Measurements from ENCODE around the gene PPP1R9A.

Gene PPP1R9A

DNA sequence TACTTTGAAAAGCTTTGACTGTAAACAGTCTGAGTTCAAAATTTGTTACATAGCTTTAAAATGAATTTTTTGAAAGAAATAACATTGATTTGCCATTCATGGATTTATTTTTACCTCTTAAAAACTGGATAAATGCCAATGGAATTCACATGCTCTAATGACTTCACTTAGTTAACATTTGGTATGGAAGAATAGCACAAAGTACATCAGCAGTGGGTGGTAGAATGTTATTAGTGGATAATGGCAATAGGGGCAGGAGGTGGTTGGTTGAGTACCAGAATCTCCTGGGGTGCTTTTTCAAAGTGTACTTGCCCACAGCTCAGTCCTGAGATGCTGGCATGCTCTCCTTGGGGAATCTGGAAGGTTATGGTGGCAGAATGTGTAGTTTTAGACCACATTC is 4.7 kb downstream of the PPP1R9A start:
- no peak overlapping the region for H3K27ac ChIP-seq (ENCODE audit: low read length)
- peaks cover 0 to 3% of the 10 kb centered on the region in 2 donors for H3K36me3 ChIP-seq (ENCODE audit: control insufficient read depth in 2 of 2, insufficient read depth in 2 of 2, low read length in 2 of 2)
- no peaks in the 10 kb centered on the region for H3K4me1 ChIP-seq (ENCODE audit: control insufficient read depth, insufficient read depth, low read length)
- H3K27me3 ChIP-seq (ENCODE audit: control insufficient read depth in 1 of 2, insufficient read depth in 2 of 2, low read length in 2 of 2): no peaks in the 10 kb centered on the region
- H3K9me3 ChIP-seq (ENCODE audit: control insufficient read depth in 2 of 2, low read length in 2 of 2): no peaks in the 10 kb centered on the region
- H3K4me3 ChIP-seq (ENCODE audit: low read length in 2 of 2): no peak overlapping the region
- H3K9ac ChIP-seq (ENCODE audit: low read length in 2 of 2): no peak overlapping the region

DNA sequence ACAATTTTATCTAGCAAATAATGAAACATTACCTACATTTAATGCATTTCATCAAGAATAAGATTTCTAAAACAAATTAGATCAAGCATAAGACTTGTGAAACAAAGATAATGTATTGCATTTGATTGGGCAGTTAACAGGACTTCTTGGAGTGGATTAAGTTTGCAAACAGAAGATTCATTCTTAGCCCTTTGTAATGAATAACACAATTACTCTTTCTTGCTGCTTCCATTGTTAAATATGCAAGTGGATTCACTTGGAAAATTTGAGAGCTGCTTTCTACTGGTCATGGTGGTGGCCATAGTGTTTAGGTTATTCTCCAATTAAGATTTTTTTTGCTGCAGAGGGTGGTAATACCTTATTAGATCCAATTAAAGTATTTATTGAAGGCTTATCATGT is 6.0 kb downstream of the PPP1R9A start:
- Histone ChIP-seq H3K27me3 (ENCODE audit: control insufficient read depth in 1 of 2, insufficient read depth in 2 of 2, low read length in 2 of 2) (no peaks in the 10 kb centered on the region), H3K4me1 (ENCODE audit: control insufficient read depth, insufficient read depth, low read length) (no peaks in the 10 kb centered on the region)

DNA sequence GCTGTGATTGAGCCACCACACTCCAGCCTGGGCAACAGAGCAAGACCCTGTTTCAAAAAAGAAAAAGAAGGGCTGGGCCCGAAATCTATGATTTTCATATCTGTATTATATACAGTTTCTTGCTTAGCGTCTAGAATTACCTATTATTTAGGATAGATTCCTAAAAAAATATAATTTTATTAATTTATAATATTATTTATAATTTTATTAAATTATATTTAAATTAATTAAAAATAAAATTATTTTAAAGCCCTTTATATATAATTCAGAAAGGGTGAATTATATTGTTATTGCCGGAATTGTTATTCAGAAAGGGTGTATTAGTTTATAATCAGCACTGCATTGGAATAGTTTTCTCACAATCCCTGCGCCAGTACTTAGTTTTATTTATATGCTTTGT is 14.5 kb downstream of the PPP1R9A start:
- no peaks in the 10 kb centered on the region for H3K9me3 ChIP-seq (ENCODE audit: control insufficient read depth in 2 of 2, low read length in 2 of 2)
- H3K4me1 ChIP-seq (ENCODE audit: control insufficient read depth, insufficient read depth, low read length): no peaks in the 10 kb centered on the region
- H3K4me3 ChIP-seq (ENCODE audit: low read length in 2 of 2): no peak overlapping the region
- no peak overlapping the region for H3K27ac ChIP-seq (ENCODE audit: low read length)
- no peaks in the 10 kb centered on the region for H3K27me3 ChIP-seq (ENCODE audit: control insufficient read depth in 1 of 2, insufficient read depth in 2 of 2, low read length in 2 of 2)
- no peak overlapping the region for H3K9ac ChIP-seq (ENCODE audit: low read length in 2 of 2)
- H3K36me3 ChIP-seq (ENCODE audit: control insufficient read depth in 2 of 2, insufficient read depth in 2 of 2, low read length in 2 of 2): no peaks in the 10 kb centered on the region

More for the DNA sequence above, 6.0 kb downstream of the PPP1R9A start:
- H3K27ac ChIP-seq (ENCODE audit: low read length): no peak overlapping the region
- no peak overlapping the region for H3K4me3 ChIP-seq (ENCODE audit: low read length in 2 of 2)
- peaks cover 0 to 3% of the 10 kb centered on the region in 2 donors for H3K36me3 ChIP-seq (ENCODE audit: control insufficient read depth in 2 of 2, insufficient read depth in 2 of 2, low read length in 2 of 2)
- no peaks in the 10 kb centered on the region for H3K9me3 ChIP-seq (ENCODE audit: control insufficient read depth in 2 of 2, low read length in 2 of 2)
- no peak overlapping the region for H3K9ac ChIP-seq (ENCODE audit: low read length in 2 of 2)

DNA sequence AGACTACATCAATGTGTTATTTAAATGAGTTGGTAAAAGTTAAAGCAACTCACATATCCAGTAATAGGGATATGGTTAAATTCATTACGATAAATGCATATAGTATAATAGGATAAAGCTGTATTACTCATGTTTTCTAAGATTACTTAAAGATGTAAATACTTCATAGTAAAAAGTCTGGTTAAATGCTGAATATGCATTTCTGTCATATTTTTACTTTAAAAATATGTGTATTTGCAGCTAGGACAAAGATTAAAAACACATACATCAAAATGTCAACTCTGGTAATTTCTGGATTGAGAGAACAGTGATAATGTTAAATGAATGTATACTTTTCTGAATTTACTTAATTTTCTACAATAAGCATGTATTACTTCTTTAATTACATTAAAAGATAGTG is 15.1 kb downstream of the PPP1R9A start:
- no peaks in the 10 kb centered on the region for H3K27me3 ChIP-seq (ENCODE audit: control insufficient read depth in 1 of 2, insufficient read depth in 2 of 2, low read length in 2 of 2)
- H3K9ac ChIP-seq (ENCODE audit: low read length in 2 of 2): no peak overlapping the region
- H3K4me3 ChIP-seq (ENCODE audit: low read length in 2 of 2): no peak overlapping the region
- H3K4me1 ChIP-seq (ENCODE audit: control insufficient read depth, insufficient read depth, low read length): no peaks in the 10 kb centered on the region
- no peaks in the 10 kb centered on the region for H3K9me3 ChIP-seq (ENCODE audit: control insufficient read depth in 2 of 2, low read length in 2 of 2)
- H3K27ac ChIP-seq (ENCODE audit: low read length): no peak overlapping the region
- no peaks in the 10 kb centered on the region for H3K36me3 ChIP-seq (ENCODE audit: control insufficient read depth in 2 of 2, insufficient read depth in 2 of 2, low read length in 2 of 2)

DNA sequence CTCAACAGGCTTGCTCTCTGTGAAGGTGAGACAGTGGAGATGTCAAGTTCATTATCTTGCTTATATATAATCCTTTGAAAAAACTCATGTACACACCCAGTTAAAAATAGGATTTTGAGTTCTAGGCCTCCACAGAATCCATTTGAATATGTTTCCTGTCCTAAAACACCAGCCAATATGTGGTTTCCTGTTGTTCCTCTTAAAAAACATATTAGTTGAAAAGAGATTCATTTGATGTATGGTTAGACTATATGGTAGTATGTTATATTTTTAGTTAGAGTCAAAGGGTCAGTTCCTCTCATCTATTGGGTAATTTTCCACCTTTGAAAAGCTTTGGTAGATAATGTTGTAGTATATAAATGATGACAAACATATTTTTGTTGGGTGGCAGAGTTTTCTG is 16.0 kb downstream of the PPP1R9A start:
- Histone ChIP-seq H3K4me3 (ENCODE audit: low read length in 2 of 2) (no peak overlapping the region), H3K27ac (ENCODE audit: low read length) (no peak overlapping the region), H3K4me1 (ENCODE audit: control insufficient read depth, insufficient read depth, low read length) (no peaks in the 10 kb centered on the region), H3K9ac (ENCODE audit: low read length in 2 of 2) (no peak overlapping the region), H3K9me3 (ENCODE audit: control insufficient read depth in 2 of 2, low read length in 2 of 2) (no peaks in the 10 kb centered on the region), H3K36me3 (ENCODE audit: control insufficient read depth in 2 of 2, insufficient read depth in 2 of 2, low read length in 2 of 2) (no peaks in the 10 kb centered on the region), H3K27me3 (ENCODE audit: control insufficient read depth in 1 of 2, insufficient read depth in 2 of 2, low read length in 2 of 2) (no peaks in the 10 kb centered on the region)

DNA sequence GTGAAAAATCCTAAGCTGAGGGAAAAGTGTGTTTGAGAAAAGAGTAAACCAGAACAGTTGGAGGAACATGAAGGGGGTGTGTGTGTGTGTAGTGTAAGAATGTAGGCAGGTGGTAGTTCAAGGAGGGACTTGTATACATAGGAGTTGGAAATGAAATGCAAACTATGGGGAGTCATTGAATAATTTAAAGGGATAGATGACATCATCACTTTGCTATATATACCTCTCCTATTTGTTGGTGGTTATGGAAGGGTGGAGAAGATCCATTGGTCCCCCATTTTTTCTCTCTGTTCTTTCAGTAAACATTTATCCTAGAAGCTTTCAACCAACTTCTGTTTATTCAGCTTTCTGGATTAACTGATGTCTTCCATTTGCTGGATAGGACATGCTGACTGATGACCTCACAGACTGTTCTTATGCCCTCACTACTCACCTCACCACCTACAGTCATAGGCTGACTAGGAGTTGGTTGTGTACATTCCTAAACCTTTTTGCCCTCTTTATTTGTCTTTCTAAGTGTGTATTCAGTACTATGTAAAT is 20.8 kb downstream of the PPP1R9A start:
- Histone ChIP-seq H3K4me1 (ENCODE audit: control insufficient read depth, insufficient read depth, low read length) (no peaks in the 10 kb centered on the region), H3K36me3 (ENCODE audit: control insufficient read depth in 2 of 2, insufficient read depth in 2 of 2, low read length in 2 of 2) (no peaks in the 10 kb centered on the region), H3K9me3 (ENCODE audit: control insufficient read depth in 2 of 2, low read length in 2 of 2) (no peaks in the 10 kb centered on the region), H3K4me3 (ENCODE audit: low read length in 2 of 2) (no peak overlapping the region), H3K27me3 (ENCODE audit: control insufficient read depth in 1 of 2, insufficient read depth in 2 of 2, low read length in 2 of 2) (no peaks in the 10 kb centered on the region), H3K27ac (ENCODE audit: low read length) (no peak overlapping the region), H3K9ac (ENCODE audit: low read length in 2 of 2) (no peak overlapping the region)

DNA sequence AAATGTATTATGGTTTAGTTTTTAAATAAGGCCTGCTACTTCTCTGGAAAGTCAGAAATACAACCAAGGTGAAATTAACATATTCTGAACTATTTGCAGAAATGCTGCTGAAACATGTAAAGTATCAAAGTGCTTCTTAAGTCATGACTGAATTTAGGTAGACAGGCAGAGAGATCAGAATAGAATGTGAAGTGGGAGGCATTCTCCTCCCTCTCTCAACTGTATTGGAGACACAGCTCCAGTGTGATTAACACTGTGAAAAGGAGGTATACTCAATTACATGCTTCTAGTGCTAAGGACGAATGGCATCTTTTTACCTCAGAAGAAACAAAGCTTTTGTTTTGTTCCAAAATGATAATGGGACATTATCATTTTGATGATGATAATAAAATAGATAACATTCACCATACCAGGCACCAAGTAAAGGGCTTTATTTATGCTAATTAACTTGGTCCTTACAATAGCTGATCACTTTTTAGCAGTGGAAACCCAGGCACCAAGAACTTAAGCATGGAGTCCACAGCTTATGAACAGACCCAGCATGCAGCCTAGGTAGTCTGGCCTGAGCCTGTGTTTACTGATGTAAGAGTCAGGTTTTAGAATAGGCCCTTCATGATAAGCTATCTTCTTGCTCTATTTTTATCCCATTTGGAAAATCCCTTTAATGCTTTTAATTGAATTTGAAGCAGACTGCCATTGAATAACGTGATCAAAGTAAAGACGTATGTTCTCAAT is 26.0 kb downstream of the PPP1R9A start:
- H3K9ac ChIP-seq (ENCODE audit: low read length in 2 of 2): no peak overlapping the region
- no peaks in the 10 kb centered on the region for H3K4me1 ChIP-seq (ENCODE audit: control insufficient read depth, insufficient read depth, low read length)
- H3K9me3 ChIP-seq (ENCODE audit: control insufficient read depth in 2 of 2, low read length in 2 of 2): no peaks in the 10 kb centered on the region
- no peaks in the 10 kb centered on the region for H3K27me3 ChIP-seq (ENCODE audit: control insufficient read depth in 1 of 2, insufficient read depth in 2 of 2, low read length in 2 of 2)
- H3K4me3 ChIP-seq (ENCODE audit: low read length in 2 of 2): no peak overlapping the region
- H3K27ac ChIP-seq (ENCODE audit: low read length): no peak overlapping the region
- H3K36me3 ChIP-seq (ENCODE audit: control insufficient read depth in 2 of 2, insufficient read depth in 2 of 2, low read length in 2 of 2): no peaks in the 10 kb centered on the region

DNA sequence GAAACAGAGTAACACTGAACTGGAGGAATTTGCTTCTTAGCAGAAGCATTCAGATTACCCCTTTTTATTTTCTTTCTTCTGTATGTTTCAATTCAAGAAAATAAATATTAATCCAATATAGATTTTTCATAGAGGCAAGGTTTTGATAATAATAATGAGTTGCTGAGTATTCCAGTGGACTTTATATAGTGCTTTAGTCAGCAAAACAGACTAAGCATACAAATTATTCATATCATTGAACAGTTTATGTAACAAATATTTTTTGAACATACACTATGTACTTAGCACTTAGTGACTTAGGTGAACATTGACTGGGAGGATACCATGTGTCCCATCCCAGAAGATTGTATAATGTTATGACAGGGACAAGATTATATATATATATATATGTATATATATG is 32.0 kb downstream of the PPP1R9A start:
- Histone ChIP-seq H3K27me3 (ENCODE audit: control insufficient read depth in 1 of 2, insufficient read depth in 2 of 2, low read length in 2 of 2) (no peaks in the 10 kb centered on the region), H3K36me3 (ENCODE audit: control insufficient read depth in 2 of 2, insufficient read depth in 2 of 2, low read length in 2 of 2) (no peaks in the 10 kb centered on the region), H3K4me1 (ENCODE audit: control insufficient read depth, insufficient read depth, low read length) (no peaks in the 10 kb centered on the region), H3K4me3 (ENCODE audit: low read length in 2 of 2) (no peak overlapping the region), H3K27ac (ENCODE audit: low read length) (no peak overlapping the region), H3K9ac (ENCODE audit: low read length in 2 of 2) (no peak overlapping the region), H3K9me3 (ENCODE audit: control insufficient read depth in 2 of 2, low read length in 2 of 2) (no peaks in the 10 kb centered on the region)

DNA sequence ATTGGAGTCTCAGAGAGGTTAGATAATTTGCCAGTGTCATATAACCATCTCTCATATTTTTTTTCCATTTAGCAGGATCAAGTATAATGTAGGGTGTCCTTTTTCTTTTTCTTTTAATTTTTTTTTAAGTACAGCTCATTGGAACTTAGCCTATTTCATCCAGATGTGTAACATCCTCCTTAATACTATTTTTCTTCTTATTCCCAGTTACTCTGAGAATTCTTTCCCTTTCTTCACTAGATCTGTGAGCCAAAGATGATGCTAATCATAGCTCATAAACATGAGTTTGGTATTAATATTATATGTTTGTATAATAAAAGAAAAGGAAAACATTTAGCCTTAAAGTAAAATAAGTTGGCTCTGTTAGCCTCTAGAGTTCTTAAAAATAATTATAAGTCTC is 32.8 kb downstream of the PPP1R9A start:
- Histone ChIP-seq H3K9ac (ENCODE audit: low read length in 2 of 2) (no peak overlapping the region), H3K4me3 (ENCODE audit: low read length in 2 of 2) (no peak overlapping the region), H3K36me3 (ENCODE audit: control insufficient read depth in 2 of 2, insufficient read depth in 2 of 2, low read length in 2 of 2) (no peaks in the 10 kb centered on the region), H3K9me3 (ENCODE audit: control insufficient read depth in 2 of 2, low read length in 2 of 2) (no peaks in the 10 kb centered on the region), H3K27me3 (ENCODE audit: control insufficient read depth in 1 of 2, insufficient read depth in 2 of 2, low read length in 2 of 2) (no peaks in the 10 kb centered on the region), H3K4me1 (ENCODE audit: control insufficient read depth, insufficient read depth, low read length) (no peaks in the 10 kb centered on the region), H3K27ac (ENCODE audit: low read length) (no peak overlapping the region)

DNA sequence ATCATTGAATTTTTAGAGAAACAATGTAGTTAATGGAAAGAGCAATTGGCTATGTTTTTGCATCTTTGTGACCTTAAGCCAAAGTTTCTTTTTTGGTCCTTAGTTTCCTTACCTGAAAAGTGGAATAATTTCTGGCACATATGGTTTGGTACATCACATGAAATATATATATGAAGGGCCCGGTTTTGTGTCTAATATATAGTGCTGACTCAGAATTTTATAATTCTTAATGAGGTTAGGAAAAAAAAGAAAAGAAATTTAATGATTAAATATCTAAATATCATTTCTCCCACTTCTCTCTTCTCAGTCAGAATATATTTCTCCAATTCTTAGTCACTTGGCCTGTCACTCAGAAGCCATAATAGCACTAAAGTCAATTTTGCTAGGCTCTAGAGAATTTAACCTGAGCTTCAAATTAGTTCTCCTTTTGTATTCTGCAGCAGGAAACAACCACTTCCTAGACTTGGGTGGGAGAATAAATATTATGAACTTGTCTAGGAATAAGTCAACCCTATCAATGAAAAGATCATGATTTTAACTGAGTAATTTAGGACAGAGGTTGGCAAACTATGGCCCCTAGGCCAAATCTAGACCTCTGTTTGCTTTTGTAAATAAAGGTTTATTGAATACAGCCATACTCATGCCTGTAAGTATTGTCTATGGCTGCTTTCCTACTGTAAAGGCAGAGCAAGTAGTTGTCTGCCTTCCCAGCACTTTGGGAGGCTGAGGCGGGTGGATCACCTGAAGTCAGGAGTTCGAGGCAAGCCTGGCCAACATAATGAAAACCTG is 34.6 kb downstream of the PPP1R9A start:
- no peaks in the 10 kb centered on the region for H3K9me3 ChIP-seq (ENCODE audit: control insufficient read depth in 2 of 2, low read length in 2 of 2)
- H3K9ac ChIP-seq (ENCODE audit: low read length in 2 of 2): no peak overlapping the region
- H3K27ac ChIP-seq (ENCODE audit: low read length): no peak overlapping the region
- no peaks in the 10 kb centered on the region for H3K27me3 ChIP-seq (ENCODE audit: control insufficient read depth in 1 of 2, insufficient read depth in 2 of 2, low read length in 2 of 2)
- H3K4me1 ChIP-seq (ENCODE audit: control insufficient read depth, insufficient read depth, low read length): no peaks in the 10 kb centered on the region
- no peak overlapping the region for H3K4me3 ChIP-seq (ENCODE audit: low read length in 2 of 2)
- H3K36me3 ChIP-seq (ENCODE audit: control insufficient read depth in 2 of 2, insufficient read depth in 2 of 2, low read length in 2 of 2): no peaks in the 10 kb centered on the region

DNA sequence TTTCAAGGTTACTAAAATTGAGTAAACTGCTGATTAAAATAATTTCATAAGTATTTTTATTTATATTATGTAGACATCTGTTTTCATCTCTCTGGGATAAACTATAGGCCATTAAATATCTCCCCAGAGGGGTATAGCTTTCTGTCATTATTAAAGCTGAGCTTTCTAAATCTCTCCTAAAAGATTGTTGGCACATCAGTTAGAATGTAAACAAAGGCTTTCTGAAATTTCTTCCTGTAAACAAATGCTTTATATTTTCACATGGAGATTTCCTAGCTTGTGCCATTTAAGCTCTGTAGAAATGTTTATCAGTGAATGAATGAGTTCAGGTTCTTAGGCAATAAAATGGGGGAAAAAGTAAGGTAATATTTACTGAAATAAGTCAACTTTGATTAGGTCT is 35.7 kb downstream of the PPP1R9A start:
- no peak overlapping the region for H3K27ac ChIP-seq (ENCODE audit: low read length)
- H3K4me3 ChIP-seq (ENCODE audit: low read length in 2 of 2): no peak overlapping the region
- no peaks in the 10 kb centered on the region for H3K9me3 ChIP-seq (ENCODE audit: control insufficient read depth in 2 of 2, low read length in 2 of 2)
- no peaks in the 10 kb centered on the region for H3K36me3 ChIP-seq (ENCODE audit: control insufficient read depth in 2 of 2, insufficient read depth in 2 of 2, low read length in 2 of 2)
- H3K4me1 ChIP-seq (ENCODE audit: control insufficient read depth, insufficient read depth, low read length): no peaks in the 10 kb centered on the region
- H3K9ac ChIP-seq (ENCODE audit: low read length in 2 of 2): no peak overlapping the region
- H3K27me3 ChIP-seq (ENCODE audit: control insufficient read depth in 1 of 2, insufficient read depth in 2 of 2, low read length in 2 of 2): no peaks in the 10 kb centered on the region
